Measurements from ENCODE around the gene NECAP2.
"Not testable (repeated sequence)": the region's sequence is repeated elsewhere in the genome, so short reads cannot be mapped to it uniquely, and the experiment has no call there.

The NECAP2 gene

GRCh38 chr1:16425125-16426025, 15.1 kb upstream of the NECAP2 start:
- DNase-seq (ENCODE audit: low spot score): no peak

- peak; percentile 68 for DNase-seq (ENCODE audit: low spot score)
Observed at GRCh38 chr1:16430606-16431005, 9.9 kb upstream of the NECAP2 start.

- DNase-seq (ENCODE audit: low spot score): peak; percentile 51
Observed at GRCh38 chr1:16433030-16433429, 7.5 kb upstream of the NECAP2 start.

- DNase-seq (ENCODE audit: low spot score): no peak
Observed at GRCh38 chr1:16434007-16434406, 6.5 kb upstream of the NECAP2 start.

- no peak for DNase-seq (ENCODE audit: low spot score)
Observed at GRCh38 chr1:16434501-16434900, 6.0 kb upstream of the NECAP2 start.

GRCh38 chr1:16436946-16437474, 3.5 kb upstream of the NECAP2 start, which contains the start of gene SPATA21:
TSS of gene SPATA21 (minus strand) at chr1:16437424. CDS start at chr1:16431371, 6,053 bp downstream.
- no peak for DNase-seq (ENCODE audit: low spot score)

DNA sequence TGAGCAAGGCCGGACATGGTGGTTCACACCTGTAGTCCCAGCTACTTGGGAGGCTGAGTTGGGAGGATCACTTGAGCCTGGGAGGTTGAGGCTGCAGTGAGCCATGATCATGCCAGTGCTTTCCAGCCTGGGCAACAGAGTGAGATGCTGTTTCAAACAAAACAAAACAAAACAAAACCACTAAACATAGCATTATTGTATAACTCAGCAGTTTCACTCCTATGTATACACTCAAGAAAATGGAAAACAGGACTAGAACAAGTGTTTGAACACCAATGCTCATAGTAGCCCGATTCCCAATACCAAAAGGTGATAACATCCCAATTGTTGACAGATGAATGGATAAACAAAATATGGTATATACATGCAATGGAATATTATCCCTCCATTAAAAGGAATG, 2.0 kb upstream of the NECAP2 start:
- no peak for DNase-seq (ENCODE audit: low spot score)

DNA sequence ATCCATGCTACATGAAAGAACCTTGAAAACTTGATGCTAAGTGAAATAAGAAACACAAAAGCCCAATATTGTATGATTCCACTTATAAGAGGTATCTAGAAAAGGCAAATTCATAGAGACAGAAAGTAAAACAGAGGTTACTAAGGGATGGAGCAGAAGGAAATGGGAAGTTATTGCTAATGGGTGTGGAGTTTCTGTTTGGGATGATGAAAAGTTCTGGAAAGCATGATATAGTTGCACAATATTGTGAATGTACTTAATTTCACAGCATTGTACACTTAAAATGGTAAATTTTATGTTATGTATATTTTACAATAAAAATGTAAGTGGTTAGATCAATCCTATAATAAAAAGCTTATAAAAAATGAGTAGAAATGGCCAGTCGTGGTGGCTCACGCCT, 1.6 kb upstream of the NECAP2 start:
- no peak for DNase-seq (ENCODE audit: low spot score)

DNA sequence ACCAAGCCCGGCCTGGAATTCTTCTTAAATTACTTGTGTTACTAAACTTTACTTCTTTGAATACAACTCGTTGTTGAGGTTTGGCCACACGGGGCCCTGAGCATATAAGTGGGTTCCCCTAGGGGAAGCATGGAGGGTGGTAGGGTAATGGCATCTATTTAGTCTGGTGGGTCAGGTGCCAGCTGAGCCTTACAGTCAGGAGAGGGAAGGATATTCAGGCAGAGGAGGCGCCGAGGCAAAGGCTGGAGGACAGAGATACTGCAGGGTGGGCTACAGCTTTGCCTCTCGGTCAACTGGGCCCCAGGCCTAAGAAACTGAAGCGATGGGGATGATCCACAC, 424 bp upstream of the NECAP2 start:
- DNase-seq (ENCODE audit: low spot score): no peak

- DNase-seq (ENCODE audit: low spot score): no peak
Observed at GRCh38 chr1:16441282-16441665, 750 bp downstream of the NECAP2 start.

DNA sequence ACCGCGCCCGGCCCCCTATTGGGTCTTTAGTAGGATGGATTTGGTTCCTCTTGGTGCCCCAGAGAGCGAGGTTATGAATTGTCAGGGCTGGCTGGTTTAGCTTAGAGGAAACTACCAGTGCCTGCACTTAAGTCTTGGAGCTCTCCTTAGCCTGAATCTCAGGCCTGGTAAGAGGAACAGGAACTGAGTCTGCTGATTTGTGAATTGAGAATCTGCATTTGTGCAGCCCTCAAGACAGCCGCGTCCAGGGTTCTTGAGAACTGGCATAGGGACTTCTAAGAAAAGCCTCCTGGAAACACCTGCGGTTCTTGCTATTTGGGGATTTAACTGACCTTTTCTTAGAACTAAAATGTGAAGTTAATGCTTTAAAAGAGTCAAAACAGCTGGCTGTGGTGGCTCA, 1.7 kb downstream of the NECAP2 start:
- DNase-seq (ENCODE audit: low spot score): peak; percentile 38

- DNase-seq (ENCODE audit: low spot score): no peak
Observed at GRCh38 chr1:16442941-16443340, 2.4 kb downstream of the NECAP2 start.

DNA sequence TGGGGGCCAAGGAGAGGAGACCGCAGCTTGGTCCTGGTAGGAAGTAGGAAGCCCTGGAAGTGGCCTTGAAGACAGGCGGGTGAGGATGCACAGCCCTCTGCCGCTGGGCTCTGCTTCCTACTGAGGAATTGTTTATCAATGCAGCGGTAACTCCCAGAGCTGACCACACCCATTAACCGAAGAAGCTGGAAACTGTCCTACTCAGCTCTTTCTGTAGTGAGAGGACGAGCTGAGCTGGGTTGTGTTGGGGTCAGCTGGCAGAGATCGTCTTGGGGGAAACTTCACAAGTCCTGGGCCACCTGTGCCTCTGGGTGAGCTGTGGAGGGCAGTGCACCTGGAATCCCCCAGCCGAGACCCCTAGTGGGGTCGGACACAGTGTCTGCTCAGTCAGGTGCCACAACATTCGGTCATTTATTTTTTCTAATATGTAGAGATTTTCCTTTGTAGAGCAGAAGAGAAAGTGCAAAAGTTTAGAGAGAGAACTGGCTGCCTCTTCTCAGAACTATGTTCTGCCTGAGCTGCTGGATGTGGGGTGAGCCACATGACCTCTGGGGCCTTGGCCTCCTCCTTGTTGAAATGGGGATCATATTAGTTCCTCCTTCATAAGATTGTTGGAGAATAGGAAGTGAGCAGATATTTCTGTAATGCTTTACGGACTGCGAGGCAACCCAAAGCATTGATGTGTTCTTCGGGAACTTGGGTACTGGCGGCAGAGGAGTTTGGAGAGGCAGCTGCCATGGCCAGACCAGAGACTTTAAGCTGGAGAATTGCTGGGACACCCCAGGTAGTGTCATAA, 3.6 kb downstream of the NECAP2 start:
- DNase-seq (ENCODE audit: low spot score): no peak

DNA sequence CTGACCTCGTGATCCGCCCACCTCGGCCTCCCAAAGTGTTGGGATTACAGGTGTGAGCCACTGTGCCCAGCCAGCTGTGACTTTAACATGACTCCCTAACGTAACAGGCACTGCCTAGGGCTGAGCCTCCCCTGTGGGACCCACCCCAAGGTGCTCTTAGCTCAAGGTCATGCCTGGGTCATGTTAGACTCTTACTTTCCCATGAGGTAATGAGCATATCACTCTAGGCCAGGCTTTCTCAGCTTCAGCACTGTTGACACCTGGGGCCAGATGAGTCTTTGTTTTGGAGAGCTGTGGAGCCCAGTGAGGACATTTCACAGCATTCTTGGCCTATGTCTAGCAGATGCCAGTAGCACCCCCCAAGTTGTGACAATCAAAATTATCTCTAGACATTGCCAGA, 4.5 kb downstream of the NECAP2 start:
- DNase-seq (ENCODE audit: low spot score): no peak

GRCh38 chr1:16446116-16446515, 5.6 kb downstream of the NECAP2 start:
- DNase-seq (ENCODE audit: low spot score): no peak

DNA sequence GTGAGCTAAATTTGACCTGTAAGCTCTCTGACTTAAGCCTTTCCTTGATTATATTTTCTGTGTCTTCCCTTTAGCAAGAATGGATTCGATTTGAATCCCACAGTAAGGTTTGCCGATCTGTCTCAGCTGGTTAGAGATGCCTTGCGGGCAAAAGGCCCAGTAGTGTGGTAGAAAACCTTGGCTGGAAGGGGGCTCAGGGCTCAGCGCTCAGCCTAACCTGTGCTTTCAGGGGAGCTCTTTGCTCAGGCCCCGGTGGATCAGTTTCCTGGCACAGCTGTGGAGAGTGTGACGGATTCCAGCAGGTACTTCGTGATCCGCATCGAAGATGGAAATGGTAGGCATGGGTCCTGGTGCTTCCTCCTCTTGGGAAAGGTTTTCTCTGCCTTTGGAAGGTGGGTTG, 7.1 kb downstream of the NECAP2 start:
- DNase-seq (ENCODE audit: low spot score): no peak

- DNase-seq (ENCODE audit: low spot score): no peak
Observed at GRCh38 chr1:16449065-16449464, 8.5 kb downstream of the NECAP2 start.

DNA sequence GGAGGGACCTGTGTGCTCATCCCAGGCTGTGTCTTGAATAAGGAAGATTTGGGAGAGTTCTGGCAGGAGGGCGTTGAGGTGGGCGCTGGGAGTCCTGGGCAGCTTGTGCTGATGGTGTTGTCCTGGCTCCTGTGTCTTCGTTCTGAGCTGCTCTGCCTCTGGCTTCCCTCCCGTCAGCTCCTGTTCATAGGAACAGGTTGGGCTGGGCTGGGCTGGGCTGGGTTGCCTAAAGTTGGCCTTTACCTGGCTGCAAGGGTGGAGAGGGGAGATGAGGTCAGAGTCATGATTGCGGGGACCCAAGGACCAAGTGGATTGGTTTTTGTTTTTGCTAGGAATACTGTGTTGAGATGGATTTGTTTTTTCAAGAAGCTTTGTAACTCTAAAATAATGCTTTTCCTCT, 9.1 kb downstream of the NECAP2 start:
- no peak for DNase-seq (ENCODE audit: low spot score)

DNA sequence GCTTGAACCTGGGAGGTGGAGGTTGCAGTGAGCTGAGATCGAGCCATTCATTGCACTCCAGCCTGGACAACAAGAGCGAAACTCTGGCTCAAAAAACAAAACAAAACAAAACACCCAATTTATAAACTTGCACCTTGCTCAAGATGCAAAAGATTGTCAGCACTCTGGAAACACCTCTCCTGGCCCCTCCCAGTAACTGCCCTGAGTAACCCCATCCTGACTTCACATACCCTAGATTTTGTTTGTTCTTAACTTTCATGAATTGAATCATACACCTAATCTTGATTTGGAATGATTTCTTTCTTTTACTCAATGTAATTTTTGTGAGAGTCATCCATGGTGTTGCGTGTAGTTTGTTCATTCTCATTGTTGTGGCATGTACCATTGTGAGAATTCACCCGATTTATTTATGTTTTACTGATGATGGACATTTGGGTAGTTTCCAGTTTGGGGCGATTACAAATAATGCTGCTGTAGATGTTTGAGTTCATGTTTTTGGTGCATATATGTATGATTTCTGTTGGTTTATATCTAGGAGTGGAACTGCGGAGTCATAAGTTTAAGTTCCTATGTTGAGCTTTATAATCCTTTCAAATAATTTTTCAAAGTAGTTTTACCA, 10.4 kb downstream of the NECAP2 start:
- DNase-seq (ENCODE audit: low spot score): no peak

DNA sequence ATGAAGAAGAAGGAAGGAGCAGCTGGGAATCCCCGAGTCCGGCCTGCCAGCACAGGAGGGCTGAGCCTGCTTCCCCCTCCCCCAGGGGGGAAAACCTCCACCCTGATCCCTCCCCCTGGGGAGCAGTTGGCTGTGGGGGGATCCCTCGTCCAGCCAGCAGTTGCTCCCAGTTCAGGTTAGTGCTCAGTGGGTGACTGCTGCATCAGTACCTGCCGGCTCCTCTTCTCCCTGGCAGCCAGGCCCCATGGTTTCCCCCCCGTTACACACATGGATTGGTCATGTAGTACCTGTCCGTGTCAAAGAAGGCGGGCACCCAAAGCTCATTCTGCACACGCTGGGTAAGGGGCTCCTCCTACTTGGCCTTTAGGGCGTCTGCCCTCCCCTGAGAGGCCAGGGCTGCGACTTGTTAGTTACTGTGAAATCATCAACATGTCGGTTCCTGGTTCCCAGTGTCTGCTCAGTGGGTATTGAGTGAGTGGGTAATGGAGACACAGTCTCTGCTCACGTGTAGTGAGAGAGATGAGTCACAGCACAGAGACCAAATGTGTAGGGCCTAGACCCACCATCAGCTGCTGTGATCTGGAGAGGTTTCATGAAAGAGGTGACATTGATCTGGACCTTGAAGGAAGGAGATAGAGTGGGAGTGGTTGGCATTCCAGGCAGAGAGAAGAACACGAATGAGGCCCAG, 11.5 kb downstream of the NECAP2 start:
- no peak for DNase-seq (ENCODE audit: low spot score)

GRCh38 chr1:16454909-16455308, 14.4 kb downstream of the NECAP2 start:
- DNase-seq (ENCODE audit: low spot score): not testable (repeated sequence)

- DNase-seq (ENCODE audit: low spot score): not testable (repeated sequence)
Observed at GRCh38 chr1:16456151-16456550, 15.6 kb downstream of the NECAP2 start.

Measured in NAMALWA (cell line).